GM10266 (cell line): ENCODE data around the gene SPDYC.

Experiments
- DNase-seq: peaks from one replicate; pipeline ENCODE4 v3.0.0; 2012; ENCODE audit errors: extremely low spot score
- TF ChIP-seq, protein P1 (sequence below): IDR thresholded peaks from 2 replicates; pipeline ENCODE4 v1.5.1; 2012; ENCODE audit warnings: mild to moderate bottlenecking, low read depth; ENCODE audit not compliant: control insufficient read depth, insufficient read depth; ENCODE audit errors: missing control alignments

The SPDYC gene

DNA sequence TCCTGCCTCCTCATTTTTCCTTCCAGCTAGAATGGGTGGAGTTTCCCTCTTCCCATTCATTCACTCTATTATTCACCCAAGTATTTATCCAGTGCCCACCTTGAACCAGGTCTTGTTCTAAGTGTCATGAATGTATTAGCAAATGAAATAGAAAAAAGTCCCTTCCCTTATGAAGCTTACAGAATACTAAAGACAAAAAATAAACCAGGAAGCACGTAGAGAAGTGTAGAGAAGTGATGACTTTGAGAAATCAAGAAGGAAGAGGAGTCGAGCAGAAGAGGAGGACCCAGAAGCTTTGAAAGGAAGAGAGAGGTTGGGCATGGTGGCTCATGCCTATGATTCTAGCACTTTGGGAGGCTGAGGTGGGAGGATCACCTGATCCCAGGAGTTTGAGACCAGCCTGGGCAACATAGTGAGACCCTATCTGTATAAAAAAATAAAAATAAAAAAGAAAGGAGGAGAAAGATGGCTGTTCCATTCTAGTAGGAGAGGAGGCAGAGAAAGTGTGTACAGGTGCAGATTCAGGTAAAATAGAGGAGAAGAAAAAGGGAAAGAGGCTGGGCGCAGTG is 18.6 kb upstream of the SPDYC start:
- TF ChIP-seq, protein P1, sequence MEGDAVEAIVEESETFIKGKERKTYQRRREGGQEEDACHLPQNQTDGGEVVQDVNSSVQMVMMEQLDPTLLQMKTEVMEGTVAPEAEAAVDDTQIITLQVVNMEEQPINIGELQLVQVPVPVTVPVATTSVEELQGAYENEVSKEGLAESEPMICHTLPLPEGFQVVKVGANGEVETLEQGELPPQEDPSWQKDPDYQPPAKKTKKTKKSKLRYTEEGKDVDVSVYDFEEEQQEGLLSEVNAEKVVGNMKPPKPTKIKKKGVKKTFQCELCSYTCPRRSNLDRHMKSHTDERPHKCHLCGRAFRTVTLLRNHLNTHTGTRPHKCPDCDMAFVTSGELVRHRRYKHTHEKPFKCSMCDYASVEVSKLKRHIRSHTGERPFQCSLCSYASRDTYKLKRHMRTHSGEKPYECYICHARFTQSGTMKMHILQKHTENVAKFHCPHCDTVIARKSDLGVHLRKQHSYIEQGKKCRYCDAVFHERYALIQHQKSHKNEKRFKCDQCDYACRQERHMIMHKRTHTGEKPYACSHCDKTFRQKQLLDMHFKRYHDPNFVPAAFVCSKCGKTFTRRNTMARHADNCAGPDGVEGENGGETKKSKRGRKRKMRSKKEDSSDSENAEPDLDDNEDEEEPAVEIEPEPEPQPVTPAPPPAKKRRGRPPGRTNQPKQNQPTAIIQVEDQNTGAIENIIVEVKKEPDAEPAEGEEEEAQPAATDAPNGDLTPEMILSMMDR: no peak
- no peak for DNase-seq

DNA sequence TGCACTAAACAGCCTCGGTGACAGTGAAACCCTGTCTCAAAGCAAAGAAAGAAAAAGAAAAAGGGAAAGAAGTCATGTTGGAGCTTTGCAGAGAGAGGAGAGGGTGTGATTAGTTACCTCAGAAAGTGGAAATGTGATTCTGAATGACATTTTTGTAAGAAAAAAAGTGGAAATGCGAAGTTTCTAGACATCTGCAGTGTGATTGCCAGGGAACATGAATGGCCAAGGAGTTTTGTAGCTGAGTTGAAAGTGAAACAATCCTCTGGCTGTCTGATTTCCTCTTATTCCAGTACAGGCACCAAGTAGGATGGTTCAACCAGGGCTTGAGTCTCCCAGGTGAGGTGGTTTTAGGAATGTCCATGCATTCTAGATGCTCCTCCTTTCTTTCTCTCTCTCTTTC is 17.9 kb upstream of the SPDYC start:
- DNase-seq: no peak
- TF ChIP-seq, protein P1: no peak

DNA sequence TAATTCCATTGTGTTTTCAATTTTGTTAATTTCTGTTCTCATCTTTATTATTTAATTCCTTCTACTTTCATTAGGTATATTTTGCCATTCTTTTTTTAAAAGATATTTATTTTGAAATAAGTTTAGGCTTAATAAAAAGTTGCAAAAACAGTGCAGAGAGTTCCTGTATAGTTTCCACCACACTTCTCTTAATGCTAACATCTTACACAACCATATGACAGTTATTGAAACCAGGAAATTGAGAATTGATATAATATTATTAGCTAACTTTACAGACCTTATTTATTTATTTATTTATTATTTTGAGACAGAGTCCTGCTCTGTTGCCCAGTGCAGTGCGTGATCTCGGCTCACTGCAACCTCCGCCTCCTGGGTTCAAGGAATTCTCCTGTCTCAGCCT is 13.8 kb upstream of the SPDYC start:
- no peak for DNase-seq
- TF ChIP-seq, protein P1: no peak

DNA sequence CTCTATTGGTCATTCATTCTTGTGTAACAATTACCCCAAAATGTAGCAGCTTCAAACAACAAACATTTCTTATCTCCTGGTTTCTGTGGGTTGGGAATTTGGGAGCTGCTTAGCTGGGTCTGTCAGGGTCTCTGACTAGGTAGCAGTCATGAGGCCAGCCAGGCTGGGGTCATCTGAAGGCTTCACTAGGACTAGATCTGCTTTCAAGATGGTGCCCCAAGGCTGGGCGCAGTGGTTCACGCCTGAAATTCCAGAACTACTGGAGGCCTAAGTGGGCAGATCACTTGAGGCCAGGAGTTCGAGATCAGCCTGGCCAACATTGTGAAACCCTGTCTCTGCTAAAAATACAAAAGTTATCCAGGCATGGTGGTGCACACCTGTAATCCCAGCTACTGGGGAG is 13.1 kb upstream of the SPDYC start:
- DNase-seq: no peak
- TF ChIP-seq, protein P1: no peak

DNA sequence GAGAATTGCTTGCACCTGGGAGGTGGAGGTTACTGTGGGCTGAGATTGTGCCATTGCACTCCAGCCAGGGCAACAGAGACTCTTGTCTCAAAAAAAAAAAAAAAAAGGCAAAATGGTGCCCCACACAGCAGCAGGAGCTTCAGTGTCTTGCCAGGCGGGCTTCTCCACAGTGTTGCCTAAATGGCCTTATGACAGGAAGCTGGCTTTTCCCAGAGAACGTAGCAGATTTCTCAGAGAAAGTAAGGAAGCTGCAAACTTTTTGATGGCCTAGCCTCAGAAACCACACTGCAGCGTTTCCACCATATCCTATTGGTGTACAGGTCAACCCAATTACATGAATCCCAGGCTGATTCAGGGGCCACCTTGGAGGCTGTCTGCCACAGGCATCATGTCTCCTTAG is 12.7 kb upstream of the SPDYC start:
- TF ChIP-seq, protein P1: no peak

DNA sequence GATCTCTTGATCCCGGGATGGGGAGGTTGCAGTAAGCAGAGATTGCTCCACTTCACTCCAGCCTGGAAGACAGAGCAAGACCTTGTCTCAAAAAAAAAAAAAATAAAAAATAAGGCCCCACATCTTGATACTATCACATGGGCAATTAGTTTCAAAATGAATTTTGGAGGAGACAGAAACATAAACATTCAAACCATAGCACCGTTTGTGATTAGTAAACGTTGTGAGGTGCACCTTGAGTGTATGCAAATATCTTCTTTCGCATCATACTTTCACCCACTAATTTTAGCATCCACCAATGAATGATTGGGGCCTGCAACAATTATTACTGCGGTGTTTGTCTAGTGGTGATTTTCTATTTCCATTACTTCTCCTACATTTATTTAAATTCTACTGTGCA is 11.0 kb upstream of the SPDYC start:
- peak; percentile 44 for DNase-seq

More for the DNA sequence above, 12.7 kb upstream of the SPDYC start:
- DNase-seq: no peak

DNA sequence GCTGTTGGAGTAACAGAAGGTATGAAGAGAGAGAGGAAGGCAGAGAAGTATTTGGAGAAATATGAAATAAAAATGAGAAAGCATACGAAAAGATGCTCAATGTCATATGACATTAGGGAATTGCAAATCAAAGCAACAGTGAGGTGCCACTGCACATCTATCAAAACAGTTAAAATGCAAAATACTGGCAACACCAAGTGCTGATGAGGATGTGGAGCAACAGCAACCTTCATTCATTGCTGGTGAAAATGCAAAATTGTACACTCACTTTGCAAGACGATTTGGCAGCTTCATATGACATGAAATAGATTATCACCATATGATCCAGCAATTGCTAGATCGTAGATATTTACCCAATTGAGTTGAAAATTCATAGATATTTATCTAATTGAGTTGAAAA is 9.4 kb upstream of the SPDYC start:
- TF ChIP-seq, protein P1: no peak
- DNase-seq: no peak

More for the DNA sequence above, 11.0 kb upstream of the SPDYC start:
- TF ChIP-seq, protein P1: no peak
